ENCODE measurements around the gene TOGARAM2.

Gene TOGARAM2

DNA sequence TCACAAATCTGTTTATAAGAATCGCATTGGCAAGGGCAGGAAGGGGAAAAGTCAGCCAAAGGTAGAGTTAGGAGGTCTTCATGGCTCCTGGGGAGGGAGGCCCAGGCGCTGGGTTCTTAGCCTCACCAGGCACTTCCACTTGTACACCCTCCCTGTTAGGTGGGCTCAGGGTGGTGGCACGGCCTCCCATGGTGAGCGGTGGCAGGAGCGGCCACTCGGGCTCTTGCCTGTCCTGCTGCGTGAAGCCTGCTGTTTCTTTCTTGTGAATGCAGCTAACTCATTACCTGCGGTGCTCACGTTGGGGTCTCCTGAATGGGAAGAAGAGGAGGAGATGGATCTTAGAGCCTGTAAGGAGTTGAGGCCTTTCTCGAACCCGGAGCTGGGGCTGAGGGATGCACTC lies 40.8 kb downstream of the TOGARAM2 start:
- DNase-seq (ENCODE audit: low read depth) = no peak

DNA sequence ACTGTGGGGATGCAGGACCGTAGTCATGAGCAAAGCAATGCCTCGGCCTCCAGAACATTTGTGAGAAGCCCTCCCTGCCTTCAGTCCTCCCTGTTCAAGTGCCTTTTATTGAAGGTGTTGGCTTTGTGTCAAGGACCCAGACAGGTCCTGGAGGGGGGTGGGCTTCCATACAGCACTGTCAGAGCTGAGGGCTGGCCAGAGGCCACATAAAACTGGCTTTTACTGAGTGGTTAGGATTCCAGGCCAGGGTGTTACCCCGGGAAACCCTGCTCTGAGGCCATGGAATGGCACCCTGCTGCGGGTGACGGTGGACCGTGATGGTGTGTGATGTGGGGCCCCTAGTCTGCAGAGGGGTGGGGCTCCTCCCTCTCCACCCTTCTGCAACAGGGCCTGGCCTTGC lies 41.6 kb downstream of the TOGARAM2 start:
- no peak for DNase-seq (ENCODE audit: low read depth)

DNA sequence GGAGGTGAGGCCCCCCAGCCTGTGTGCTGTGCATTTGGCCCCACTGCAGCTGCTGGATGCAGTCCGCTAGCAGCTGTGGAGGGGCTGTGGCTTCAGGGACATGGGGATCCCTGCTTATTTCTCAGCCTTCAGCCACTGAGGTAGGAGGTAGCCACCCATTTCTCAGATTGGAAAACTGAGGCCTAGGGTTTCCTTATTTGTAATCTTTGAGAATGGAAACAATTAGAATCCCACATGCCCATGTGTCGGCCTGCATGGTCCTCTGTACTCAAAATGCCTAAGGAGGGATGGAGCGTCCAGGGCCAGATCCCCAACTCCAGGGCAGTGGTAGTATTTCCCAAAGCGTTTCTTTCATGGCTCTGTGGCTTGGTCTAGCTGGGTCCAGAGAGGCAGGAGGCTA lies 42.1 kb downstream of the TOGARAM2 start:
- no peak for DNase-seq (ENCODE audit: low read depth)

DNA sequence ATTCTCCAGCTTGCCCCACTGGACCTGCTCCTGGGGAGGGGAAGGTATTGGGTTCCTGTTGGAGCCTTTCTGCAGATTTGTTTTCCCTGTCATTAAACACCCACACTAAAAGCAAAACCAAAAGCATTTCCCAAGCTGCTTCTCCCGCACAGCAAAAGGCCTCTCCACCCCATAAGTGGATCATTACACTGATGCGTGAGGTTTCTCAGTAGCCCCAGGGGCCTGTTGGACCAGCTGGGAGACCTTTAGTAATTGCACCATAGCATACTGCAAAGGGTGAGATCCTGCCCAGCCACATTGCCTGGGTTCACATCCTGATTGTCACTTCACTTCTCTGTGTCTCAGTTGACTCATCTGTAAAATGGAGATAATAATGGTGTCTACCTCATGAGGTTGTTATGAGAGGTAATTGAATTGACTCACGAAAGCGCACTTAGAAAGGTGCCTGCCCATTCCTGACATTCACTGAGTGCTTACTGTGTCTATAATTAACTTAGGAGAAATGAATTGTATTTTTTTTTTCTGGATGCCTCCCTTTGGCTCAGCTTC lies 43.9 kb downstream of the TOGARAM2 start:
- DNase-seq (ENCODE audit: low read depth) = no peak

DNA sequence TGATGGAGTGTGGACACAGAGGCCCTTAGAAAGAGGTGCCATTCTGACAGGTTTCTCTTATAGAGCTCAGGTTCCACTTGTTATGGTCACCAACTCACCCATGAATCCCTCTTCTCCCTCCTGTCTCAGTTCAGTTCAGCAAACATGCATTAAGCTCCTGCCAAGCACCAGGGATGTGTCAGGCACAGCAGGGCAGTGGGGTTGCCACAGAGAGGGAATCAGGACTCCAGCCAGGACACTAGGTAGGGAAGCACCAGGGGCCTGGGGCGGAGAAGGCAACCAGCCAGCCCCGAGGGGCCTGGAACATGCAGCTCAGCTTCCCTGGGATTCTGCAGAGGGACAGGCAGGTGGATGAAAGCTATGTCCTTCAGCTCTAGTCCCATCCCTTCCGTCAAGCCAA lies 44.6 kb downstream of the TOGARAM2 start:
- no peak for DNase-seq (ENCODE audit: low read depth)

DNA sequence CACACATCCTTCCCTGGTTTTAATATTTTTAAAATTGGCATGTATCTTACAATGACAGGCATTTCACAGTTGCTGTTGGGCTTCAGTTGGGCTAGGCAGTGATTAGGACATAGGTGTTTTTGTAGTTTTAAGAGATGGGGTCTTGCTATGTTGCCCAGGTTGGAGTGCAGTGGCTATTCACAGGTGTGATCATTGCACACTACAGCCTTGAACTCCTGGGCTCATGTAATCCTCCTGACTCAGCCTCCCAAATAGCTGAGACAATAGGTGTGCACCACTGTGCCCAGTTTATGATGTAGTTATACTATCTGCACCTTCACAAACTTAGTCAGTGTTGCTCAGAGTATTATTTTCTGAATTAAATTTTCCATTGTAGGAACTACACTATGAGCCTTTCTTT lies 49.9 kb downstream of the TOGARAM2 start:
- DNase-seq (ENCODE audit: low read depth) = no peak

DNA sequence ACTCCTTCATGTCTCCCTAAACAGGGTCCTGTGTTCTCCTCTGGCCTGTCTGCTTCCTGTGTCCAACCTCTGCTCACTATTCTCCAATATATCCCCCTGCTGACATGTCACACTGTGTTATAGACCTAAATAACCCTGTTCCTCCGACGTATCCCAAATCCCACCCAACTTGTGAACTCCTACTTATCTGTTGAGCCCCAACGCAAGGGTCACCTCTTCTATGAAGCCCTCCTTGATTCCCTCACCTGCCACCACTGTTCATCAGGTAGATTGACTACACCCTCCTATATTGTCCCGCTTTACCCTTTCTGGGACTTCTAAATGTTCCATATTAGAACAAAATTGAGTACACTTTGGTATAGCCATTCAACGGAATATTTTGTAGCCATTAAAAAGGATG lies 51.1 kb downstream of the TOGARAM2 start:
- no peak for DNase-seq (ENCODE audit: low read depth)

DNA sequence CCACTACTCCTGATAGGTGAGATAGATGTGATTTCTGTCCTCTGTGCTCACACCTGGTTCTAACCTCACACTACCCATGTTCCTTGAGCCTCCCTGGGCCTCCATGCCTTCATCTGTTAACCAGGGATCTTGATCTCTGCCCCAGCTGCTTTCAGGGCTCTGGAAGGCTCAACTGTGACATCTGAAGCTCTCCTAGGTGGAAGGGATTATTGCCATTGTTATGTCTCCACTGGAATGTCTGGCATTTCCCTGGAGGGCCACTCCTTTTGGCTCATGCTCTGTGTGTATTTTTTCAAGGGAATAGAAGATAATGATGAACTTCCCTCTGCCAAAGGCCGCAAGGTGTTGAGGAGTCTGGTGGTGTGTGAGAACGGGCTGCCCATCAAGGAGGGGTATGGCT lies 52.1 kb downstream of the TOGARAM2 start:
- DNase-seq (ENCODE audit: low read depth) = no peak

DNA sequence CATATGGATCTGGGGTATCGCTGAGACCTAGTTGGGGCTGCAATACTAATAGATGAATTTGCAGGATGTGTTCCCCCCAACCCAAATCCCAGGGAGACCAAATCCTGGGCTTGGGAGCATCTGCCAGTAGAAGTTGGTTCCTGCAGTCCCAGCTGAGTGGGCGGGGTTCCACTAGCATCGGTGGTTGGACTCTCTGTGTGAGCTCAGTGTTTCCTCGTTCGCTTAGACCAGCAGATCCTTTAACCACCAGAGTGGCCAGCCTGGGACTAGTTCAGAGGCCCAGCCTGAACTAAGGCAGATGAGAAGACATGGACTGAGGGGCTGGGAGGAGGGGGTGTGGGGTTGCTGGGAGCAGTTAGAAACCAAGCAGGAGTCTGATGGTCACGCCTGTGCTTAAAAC lies 52.6 kb downstream of the TOGARAM2 start:
- DNase-seq (ENCODE audit: low read depth) = no peak

DNA sequence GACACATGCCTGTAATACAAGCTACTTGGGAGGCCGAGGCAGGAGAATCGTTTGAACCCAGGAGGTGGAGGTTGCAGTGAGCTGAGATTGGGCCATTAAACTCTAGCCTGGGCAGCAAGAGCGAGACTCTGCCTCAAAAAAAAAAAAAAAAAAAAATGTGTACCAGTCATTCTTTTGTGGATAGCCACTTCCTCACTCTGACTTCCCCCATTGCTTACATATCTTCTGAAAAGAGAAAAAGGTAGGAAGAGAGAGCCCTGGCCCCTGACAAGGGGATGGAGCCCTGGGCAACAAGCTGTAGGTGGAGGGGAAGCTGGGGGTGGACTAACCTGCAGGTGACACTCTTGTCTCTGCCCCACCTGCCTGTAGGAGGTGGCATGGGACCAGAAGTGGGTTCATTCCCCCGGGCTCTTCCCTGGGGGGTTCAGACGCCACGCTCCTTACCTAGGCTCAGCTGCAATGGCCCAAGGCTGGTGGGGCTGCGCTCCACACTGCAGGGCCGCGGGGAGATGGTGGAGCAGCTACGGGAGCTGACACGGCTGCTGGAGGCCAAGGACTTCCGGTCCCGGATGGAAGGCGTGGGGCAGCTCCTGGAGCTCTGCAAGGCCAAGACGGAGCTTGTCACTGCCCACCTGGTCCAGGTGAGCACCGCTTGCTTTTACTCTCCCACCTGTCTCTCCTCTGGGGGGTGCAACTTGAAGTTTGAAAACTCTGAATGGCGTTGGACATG lies 54.1 kb downstream of the TOGARAM2 start:
- no peak for DNase-seq (ENCODE audit: low read depth)

DNA sequence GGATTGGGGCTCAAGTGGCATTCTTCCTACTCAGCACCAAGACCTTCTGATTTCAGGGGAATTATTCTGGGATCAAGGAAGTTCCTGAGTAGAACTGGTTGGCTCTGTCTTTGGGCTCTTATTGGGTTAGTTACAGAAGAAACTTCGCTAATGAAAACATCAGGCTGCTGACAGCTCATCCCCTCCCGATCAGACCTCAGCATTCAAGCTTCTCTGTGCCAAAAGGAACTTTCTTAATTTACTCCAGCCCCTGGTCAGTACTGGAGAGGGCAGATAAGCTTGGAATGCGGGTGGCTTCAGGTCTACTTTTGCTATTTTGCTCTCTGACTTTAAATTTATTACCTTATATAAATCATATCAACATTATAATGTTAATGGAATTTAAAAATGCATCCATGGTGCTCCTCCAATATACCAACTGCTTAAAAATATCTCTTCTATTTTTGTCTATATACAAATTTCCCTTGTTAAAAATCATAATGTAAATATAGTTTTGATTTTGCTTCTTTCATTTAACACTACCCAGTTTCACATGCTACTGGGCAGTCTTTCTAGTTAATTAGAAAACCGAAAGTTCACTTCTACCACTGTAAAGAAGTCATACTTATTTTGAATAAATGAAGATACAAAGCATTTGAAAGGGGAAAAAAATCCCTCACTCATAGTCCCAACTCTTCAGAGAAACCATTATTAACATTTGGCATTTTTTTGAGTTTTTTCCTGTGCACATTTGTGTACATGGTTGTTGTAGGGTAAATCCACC lies 58.8 kb downstream of the TOGARAM2 start:
- DNase-seq (ENCODE audit: low read depth) = no peak

DNA sequence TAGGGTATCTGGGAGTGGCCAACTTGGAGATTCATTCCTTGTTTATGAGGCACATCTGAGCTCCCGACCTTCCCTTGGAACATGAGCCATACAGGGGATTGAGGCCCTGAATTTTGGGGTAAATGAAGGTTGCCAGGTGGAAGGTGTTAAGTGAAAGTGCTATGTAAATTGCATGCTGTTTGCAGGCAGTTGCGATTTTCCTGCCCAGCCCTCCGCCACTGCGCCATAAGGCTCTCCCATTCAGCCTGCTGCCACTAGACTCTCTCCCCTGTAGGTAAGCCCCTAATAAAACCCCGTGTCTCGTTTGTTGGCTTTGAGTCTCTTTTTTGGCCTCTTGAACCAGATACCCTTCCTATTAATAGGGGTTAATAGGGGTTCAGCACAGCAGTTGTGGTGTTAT lies 59.5 kb downstream of the TOGARAM2 start:
- no peak for DNase-seq (ENCODE audit: low read depth)

DNA sequence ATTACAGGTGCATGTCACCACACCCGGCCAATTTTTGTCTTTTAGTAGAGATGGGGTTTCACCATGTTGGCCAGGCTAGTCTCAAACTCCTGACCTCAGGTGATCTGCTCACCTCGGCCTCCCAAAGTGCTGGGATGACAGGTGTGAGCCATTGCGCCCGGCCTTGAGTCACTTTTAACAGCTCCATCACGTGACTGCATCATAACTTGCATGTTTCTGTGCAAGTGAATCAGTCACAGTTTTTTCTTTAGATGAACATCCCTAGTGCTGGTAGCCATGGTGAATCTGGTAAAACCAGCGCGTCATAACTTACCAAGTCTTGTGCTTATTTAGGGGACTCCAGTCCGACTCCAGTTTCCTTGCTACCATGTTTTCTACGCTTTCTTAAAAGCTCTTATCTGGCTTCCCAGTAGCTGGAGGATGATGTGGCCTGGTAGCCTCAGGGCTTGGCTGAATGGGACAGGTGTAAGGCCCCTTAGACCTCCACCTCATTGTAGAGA lies 60.1 kb downstream of the TOGARAM2 start:
- no peak for DNase-seq (ENCODE audit: low read depth)

DNA sequence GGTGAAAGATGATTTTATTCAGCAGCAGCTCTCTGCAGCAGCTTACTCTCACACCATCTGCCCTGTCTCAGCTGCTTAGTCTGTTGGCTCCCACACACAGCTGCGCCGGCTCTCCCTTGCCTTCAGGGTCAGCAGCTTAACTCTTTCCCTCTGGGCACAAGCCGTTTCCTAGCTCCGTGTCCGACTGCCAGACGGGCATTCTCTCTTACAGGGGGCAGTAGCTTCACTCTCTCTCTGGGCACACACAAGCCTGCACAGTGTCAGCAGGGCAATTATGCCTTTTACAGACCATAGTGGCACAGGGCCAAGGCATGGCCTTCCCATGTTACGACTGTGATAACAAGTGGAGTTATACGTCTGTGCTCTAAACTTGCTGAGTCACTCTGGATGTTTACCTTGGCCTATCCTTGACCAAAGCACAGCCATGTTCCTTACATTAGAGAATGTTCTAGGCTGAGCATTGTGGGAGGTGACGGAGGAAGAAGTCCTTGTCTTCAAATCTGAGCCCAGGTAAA lies 61.5 kb downstream of the TOGARAM2 start:
- no peak for DNase-seq (ENCODE audit: low read depth)

DNA sequence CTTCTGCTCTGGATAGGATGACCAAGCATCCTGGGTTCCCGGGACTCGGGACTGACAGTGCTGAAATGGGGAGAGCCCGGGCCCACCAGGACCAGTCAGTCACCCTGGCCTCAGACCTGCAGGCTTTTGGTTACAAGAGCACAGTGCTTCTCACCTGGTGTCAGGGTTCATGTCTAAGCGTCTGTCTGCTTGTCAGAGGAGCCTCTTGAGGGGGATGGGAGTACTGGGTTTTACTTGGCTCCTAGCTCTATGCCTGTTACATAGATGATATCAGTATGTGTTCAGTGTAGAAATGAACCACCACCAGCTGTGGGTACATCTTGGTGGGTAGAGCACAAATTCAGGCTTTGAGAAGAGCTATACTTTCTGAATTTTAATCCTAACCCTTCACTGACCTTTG lies 63.4 kb downstream of the TOGARAM2 start:
- DNase-seq (ENCODE audit: low read depth) = no peak

DNA sequence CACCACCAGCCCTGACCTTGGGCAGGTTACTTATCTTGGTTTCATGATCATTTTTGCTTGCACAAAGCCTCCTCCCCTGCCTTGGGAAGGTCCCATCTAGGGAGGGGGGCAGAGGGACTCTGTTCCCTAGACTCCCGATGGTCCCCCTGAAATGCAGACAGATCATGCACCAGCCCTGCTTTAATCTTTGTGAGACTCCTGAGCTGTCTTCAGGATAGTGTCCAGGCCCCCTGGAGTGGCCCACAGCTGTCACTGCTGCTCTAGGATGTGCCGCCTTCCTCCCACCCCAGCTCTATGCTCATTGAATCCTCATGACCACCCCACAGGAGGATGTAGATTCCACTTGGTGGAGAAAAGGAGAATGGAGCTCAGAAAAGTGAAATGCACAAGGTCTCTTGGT lies 65.2 kb downstream of the TOGARAM2 start:
- no peak for DNase-seq (ENCODE audit: low read depth)

DNA sequence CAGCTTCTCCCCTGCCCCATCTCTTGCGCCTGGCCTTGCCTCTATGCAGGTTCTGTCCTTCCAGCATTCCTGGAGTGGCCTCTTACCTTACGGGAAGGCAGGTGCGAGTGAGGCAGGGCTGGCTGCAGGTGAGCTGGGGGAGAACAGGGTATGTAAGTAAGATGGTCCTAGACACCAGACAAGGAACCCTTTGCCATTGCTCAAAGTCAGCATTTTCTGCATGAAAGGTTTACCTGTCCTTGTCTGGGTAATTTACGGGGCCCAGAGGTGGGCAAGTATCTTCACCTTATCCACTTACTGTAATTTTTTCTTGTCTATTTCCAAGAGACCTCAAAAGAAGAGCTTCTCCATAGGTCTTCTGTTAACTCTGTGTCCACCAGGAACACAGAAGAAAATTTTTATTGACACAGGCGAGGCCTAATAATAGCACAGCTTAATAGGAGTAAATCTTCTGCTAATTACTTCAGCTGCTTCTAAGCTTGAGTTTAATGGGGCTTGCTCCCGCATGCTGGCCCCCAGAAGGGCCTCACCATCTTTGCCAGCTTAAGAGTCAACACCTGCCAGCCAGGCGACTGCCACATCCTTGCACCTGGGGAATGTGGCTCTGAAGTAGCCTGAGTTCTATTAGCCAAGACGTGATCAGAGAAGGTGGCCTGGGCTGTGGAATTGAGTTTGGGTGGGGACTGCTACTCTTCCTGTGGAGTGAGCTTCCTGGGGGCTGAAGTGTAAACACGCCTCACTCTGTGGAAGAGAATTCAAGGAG lies 66.2 kb downstream of the TOGARAM2 start:
- no peak for DNase-seq (ENCODE audit: low read depth)

DNA sequence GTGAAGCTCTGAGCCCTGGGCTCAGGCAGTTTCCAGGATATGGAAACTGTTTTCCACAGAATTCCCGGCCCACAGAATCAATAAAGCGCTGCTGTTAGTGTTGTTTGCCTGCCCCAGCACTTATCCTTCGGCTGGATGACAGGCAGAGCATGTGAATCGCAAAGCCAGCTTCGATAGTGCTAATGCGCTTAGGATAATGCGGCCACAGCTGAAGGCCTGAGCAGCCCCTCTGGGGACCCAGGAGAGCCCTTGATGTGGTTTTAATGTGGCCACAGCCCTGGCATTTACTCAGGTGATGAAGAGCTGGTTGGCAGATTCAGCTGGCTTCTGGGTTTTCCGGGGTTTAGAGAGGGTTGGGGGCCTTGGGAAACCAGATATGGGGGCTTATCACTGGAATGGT lies 69.5 kb downstream of the TOGARAM2 start:
- no peak for DNase-seq (ENCODE audit: low read depth)

DNA sequence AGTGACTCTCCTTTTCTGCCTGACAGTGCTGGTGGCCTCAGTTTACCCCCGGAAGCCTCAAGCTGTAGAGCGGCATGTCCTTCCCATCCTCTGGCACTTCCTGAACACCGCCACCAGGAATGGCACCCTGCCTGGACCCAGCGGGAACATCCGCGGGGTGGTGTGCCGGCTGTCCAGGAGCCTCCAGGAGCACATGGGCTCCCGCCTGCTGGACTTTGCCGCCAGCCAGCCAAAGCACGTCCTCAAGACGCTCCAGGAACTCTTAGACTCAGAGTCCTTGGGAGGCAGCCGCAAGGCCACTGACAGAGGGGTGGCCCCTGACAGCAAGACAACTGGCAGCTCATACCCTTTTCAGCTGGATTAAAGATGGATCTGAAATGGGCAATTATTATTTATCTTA lies 70.6 kb downstream of the TOGARAM2 start:
- no peak for DNase-seq (ENCODE audit: low read depth)

DNA sequence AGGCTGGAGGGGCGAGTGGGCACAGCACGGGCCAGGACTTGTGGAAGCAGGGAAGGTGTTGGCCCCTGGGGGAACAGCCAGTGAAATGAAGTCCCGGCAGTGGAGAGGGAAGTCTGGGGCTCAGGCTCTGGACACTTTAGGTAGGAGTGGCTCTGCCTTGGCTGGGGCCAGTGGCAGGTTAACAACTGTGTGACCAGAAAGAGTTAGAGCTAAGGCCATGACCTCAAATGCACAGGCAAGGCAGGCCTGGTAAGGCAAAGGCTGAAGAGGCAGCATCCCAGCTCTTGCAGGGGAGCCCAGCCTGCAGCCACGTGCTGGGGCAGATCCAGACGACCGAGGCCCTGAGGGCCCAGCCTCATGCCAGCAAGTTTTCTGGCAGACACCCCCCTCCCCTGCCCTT lies 71.7 kb downstream of the TOGARAM2 start:
- no peak for DNase-seq (ENCODE audit: low read depth)

DNA sequence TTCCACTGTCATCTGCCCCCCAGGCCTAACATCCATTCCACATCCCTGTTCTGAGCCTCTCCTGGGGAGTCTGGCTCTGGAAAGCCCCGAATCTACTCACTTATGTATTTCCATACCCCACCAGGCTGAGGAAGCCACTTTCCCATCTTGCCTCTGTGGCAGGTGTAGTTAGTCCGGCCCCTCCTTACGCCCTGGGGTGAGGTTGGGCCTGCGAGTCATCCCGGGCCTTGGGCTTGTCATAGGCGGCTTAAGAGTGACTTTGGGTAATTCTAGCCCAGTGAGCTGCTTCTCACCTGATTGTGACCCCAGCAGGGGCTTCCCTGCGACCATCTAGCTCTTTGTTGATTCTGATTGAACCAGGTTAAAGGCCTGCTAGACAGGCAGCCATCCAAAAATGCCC lies 72.1 kb downstream of the TOGARAM2 start:
- no peak for DNase-seq (ENCODE audit: low read depth)

DNA sequence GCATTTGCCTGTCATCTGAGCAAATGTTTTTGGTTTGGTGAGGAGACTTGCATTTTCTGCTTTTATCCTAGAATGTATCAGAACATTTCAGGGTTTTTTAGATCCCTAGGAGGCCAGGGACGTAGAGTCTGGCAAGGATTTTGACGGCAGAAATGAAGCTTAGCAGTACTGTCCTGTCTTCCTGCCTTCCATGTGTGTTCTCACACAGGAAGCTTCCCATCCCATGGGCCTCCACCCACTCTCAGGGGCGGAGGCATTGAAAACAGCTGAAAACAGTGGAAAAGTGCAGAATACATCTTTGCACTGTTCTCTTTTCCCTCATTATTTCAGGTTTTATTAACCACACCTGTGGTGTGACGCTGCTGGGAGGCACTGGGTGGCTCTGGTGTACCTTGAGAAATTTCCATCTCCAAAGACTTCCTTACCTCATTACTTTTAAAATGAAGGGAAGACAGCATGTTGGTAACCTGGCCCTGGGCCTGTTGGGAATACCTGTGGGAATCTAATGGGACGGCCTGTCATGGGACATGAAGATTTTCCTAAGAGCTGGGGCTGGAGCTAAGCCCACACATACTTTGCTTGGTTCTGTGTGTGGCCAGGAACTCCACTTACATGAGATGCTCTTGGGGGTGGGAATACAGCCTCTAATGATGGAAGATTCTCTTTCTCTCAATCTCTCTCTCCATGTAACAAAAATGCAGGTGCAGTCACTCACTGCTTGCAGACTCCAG lies 72.7 kb downstream of the TOGARAM2 start:
- no peak for DNase-seq (ENCODE audit: low read depth)

All from T follicular helper cell (primary cell).